Activated T-cell treated with anti-CD3 and anti-CD28 coated beads, Interleukin-2, amount 50 U/mL, for 4 hours (primary cell): Measurements from ENCODE around the gene CPA1. TPM values are rescaled to one million over a fixed set of nuclear protein-coding genes. Genes with fewer than 3 reads are reported as not detected.
A peak's percentile ranks its signal among the peaks of the same experiment; 100 is the strongest.

ENCODE experiments used
- ATAC-seq, 2 donors: fragments of 200-7000 bp; cut with Tn5 transposase; one replicate each; pipeline ENCODE4 v1.10.0; 2021
- DNase-seq: peaks from one replicate; pipeline ENCODE4 v3.0.0-alpha.2; 2020
- H3K27me3 Mint-ChIP-seq: one replicate; pipeline ENCODE4 v1.8.0; 2021; ENCODE audit warnings: low read depth, mixed read lengths
- H3K36me3 Mint-ChIP-seq: one replicate; pipeline ENCODE4 v1.8.0; 2022; ENCODE audit warnings: mixed read lengths; ENCODE audit not compliant: insufficient read depth
- H3K4me1 Mint-ChIP-seq: one replicate; pipeline ENCODE4 v1.8.0; 2021; ENCODE audit warnings: low read depth, mixed read lengths
- H3K4me3 Mint-ChIP-seq: one replicate; pipeline ENCODE4 v1.8.0; 2021; ENCODE audit warnings: mild to moderate bottlenecking, moderate library complexity, mixed read lengths
- H3K9me3 Mint-ChIP-seq: one replicate; pipeline ENCODE4 v1.8.0; 2021; ENCODE audit warnings: mixed read lengths
- total RNA-seq, 3 donors: library from RNA; stranded (reverse); gene quantifications; one replicate each; pipeline ENCODE4 v1.2.1, GENCODE V29; 2021

CPA1 gene
- total RNA-seq, 3 donors from 2014 or later: 4.9 to 11.6 (median 7.4) TPM

- Mint-ChIP-seq H3K4me1 (peaks cover 4% of the 10 kb centered on the region), H3K36me3 (peaks cover 6% of the 10 kb centered on the region), H3K27me3 (no peaks in the 10 kb centered on the region), H3K9me3 (no peaks in the 10 kb centered on the region), H3K4me3 (no peak overlapping the region)
- ATAC-seq: no peak
- DNase-seq: no peak
These were observed 28.9 kb downstream of the CPA1 start for GRCh38 chr7:130409067-130409711.

DNA sequence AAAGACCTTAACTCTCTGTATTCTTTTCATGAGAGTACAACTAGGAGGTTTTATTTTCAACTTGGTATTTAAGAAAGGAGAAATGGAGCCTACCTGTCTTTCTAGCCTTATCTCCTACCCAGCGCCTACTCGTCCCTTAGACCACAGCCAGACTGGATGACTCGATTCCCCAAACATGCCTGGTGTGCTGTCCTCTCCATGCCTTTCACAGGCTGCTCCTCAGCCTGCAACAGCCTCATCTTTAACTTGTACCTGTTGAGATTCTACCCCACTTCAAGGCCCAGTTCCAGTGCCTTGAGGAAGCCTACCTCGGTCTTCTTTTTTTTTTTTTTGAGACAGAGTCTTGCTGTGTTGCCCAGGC lies 29.4 kb downstream of the CPA1 start:
- DNase-seq: no peak
- Mint-ChIP-seq H3K4me1 (peaks cover 7% of the 10 kb centered on the region), H3K36me3 (peaks cover 5% of the 10 kb centered on the region), H3K4me3 (no peak overlapping the region), H3K27me3 (no peaks in the 10 kb centered on the region), H3K9me3 (no peaks in the 10 kb centered on the region)
- ATAC-seq: no peak

GRCh38 chr7:130410868-130411541 lies 30.7 kb downstream of the CPA1 start:
- Mint-ChIP-seq H3K4me1 (peaks cover 18% of the 10 kb centered on the region), H3K27me3 (no peaks in the 10 kb centered on the region), H3K4me3 (no peak overlapping the region)

DNA sequence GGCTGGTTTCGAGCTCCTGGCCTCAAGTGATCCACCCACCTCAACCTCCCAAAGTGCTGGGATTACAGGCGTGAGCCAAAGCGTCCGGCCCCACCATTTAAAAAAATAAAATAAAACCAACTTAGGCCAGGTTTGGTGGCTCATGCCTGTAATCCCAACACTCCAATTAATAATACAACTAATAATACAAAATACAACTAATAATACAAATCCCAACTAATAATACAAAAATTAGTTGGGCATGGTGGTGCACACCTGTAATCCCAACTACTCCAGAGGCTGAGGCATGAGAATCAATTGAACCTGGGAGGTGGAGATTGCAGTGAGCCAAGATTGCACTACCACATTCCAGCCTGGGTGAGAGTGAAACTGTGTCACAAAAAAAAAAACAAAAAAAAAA lies 32.9 kb downstream of the CPA1 start:
- DNase-seq: no peak
- no peaks in the 10 kb centered on the region for H3K27me3 Mint-ChIP-seq
- H3K36me3 Mint-ChIP-seq: peaks cover 5% of the 10 kb centered on the region
- no peak for ATAC-seq
- H3K4me1 Mint-ChIP-seq: peaks cover 40% of the 10 kb centered on the region
- H3K4me3 Mint-ChIP-seq: no peak overlapping the region
- no peaks in the 10 kb centered on the region for H3K9me3 Mint-ChIP-seq

More at GRCh38 chr7:130410868-130411541, 30.7 kb downstream of the CPA1 start:
- DNase-seq (no peak), ATAC-seq (no peak)
- H3K9me3 Mint-ChIP-seq: no peaks in the 10 kb centered on the region
- peaks cover 5% of the 10 kb centered on the region for H3K36me3 Mint-ChIP-seq

DNA sequence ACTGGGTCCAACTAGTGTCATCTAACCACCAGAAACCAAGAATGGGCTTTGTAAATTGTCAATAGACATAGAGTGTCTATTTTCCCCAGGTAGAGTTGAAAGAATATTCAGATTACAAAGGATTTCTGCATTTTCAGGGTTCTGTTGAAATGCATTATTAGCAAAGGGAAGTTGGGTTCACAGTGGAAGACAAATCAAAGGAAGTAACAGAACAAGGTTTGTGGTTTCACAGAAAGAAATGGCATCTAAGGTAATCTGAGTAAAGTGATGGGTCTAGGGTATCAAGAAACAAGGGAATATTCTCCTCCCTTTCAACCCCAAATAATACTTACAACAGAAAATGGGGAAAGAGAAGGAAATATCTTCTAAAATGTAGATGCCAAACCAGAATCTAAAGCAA lies 34.7 kb downstream of the CPA1 start:
- H3K4me1 Mint-ChIP-seq: peaks cover 50% of the 10 kb centered on the region
- no peaks in the 10 kb centered on the region for H3K27me3 Mint-ChIP-seq
- peaks cover 5% of the 10 kb centered on the region for H3K36me3 Mint-ChIP-seq
- H3K4me3 Mint-ChIP-seq: no peak overlapping the region
- DNase-seq (no peak), ATAC-seq (no peak)
- H3K9me3 Mint-ChIP-seq: no peaks in the 10 kb centered on the region

GRCh38 chr7:130417213-130417612 lies 36.9 kb downstream of the CPA1 start:
- no peak for DNase-seq
- peaks cover 4% of the 10 kb centered on the region for H3K36me3 Mint-ChIP-seq
- peaks cover 59% of the 10 kb centered on the region for H3K4me1 Mint-ChIP-seq

DNA sequence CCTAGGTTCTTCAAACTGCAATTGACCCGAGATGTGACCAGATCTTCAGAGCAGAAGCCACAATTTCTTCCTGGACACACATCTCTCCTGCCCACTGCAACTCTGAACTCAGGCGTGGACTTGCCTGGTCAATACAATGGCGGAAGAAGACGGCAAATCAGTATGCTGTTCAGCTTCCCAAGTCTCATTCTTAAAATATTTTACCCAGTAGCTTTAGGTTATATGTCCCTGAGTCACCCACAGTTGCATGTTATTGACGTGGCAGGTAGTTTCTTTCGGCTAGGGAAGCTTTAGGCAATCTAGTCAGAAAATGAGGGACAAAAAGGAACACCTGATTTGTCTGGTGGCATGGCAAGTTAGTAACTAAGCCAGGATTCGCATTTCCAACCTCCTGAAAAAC lies 38.0 kb downstream of the CPA1 start:
- no peak for DNase-seq
- Mint-ChIP-seq H3K4me3 (no peak overlapping the region), H3K36me3 (peaks cover 4% of the 10 kb centered on the region), H3K4me1 (peaks cover 64% of the 10 kb centered on the region), H3K27me3 (no peaks in the 10 kb centered on the region), H3K9me3 (no peaks in the 10 kb centered on the region)
- no peak for ATAC-seq

More at GRCh38 chr7:130417213-130417612, 36.9 kb downstream of the CPA1 start:
- H3K4me3 Mint-ChIP-seq: peak overlapping the region; percentile 57
- no peaks in the 10 kb centered on the region for H3K27me3 Mint-ChIP-seq
- peak; percentile 58 to 62 for ATAC-seq
- no peaks in the 10 kb centered on the region for H3K9me3 Mint-ChIP-seq

- ATAC-seq (peak; percentile 53 to 58), DNase-seq (no peak)
- H3K27me3 Mint-ChIP-seq: no peaks in the 10 kb centered on the region
- H3K4me3 Mint-ChIP-seq: no peak overlapping the region
- H3K9me3 Mint-ChIP-seq: no peaks in the 10 kb centered on the region
- peaks cover 57% of the 10 kb centered on the region for H3K4me1 Mint-ChIP-seq
- H3K36me3 Mint-ChIP-seq: peaks cover 4% of the 10 kb centered on the region
These were observed 39.4 kb downstream of the CPA1 start for GRCh38 chr7:130419658-130420057.

DNA sequence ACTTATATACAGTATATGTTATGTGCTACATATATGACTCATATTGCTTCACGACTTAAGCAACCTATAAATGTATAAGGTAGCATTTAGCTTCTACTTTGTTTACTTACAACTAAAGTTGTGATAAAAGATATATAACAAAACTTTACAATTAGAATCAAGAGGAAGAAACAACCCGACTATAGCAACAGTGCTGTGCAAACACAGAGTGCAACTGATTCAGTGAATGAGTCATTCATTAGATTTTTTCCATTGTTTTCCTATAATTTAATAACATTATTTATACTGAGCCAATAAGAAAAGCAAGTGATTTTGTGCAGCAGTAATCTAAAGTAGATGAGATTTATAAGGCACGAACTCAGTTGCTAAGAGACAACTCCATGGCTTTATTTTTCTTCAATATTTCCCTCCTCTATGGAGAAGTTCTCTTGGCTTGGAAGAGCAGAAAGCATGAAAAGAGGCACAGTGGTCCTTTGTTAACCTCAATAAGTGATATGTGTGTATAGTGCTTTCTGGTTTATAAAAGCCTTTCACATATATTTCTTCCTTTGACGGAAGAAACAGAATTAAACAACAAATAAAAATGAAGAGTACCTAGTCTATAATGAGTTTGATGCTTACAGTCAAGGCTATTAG lies 40.8 kb downstream of the CPA1 start:
- Mint-ChIP-seq H3K4me3 (no peak overlapping the region), H3K27me3 (no peaks in the 10 kb centered on the region), H3K36me3 (peaks cover 4% of the 10 kb centered on the region), H3K4me1 (peaks cover 56% of the 10 kb centered on the region), H3K9me3 (no peaks in the 10 kb centered on the region)
- DNase-seq (no peak), ATAC-seq (no peak)

- H3K4me3 Mint-ChIP-seq: no peak overlapping the region
- H3K27me3 Mint-ChIP-seq: no peaks in the 10 kb centered on the region
- no peaks in the 10 kb centered on the region for H3K9me3 Mint-ChIP-seq
- peaks cover 7% of the 10 kb centered on the region for H3K36me3 Mint-ChIP-seq
- ATAC-seq (peak; percentile 62 to 65), DNase-seq (no peak)
- peaks cover 55% of the 10 kb centered on the region for H3K4me1 Mint-ChIP-seq
These were observed 41.4 kb downstream of the CPA1 start for GRCh38 chr7:130421684-130422083.

GRCh38 chr7:130423501-130424037 lies 43.3 kb downstream of the CPA1 start:
- Mint-ChIP-seq H3K4me3 (no peak overlapping the region), H3K36me3 (peaks cover 9% of the 10 kb centered on the region), H3K4me1 (peaks cover 41% of the 10 kb centered on the region), H3K9me3 (no peaks in the 10 kb centered on the region), H3K27me3 (no peaks in the 10 kb centered on the region)
- ATAC-seq (no peak), DNase-seq (no peak)

DNA sequence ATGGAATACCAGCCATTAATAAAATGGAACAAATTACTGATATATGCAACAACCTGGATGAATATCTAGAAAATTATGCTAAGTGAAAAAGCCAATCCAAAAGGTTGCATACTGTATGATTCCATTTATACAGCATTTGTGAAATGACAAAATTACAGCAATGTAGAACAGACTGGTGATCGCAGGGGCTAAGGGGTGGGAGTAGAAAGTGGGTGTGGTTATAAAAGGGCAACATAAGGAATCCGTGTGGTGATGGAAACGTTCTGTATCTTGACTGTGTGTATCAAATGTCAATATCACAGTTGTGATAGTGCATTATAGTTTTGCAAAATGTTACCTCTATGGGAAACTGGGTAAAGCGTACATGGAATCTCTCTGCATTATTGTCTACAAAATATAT lies 45.5 kb downstream of the CPA1 start:
- DNase-seq: no peak
- Mint-ChIP-seq H3K27me3 (no peaks in the 10 kb centered on the region), H3K4me3 (no peak overlapping the region), H3K36me3 (peaks cover 11% of the 10 kb centered on the region), H3K9me3 (no peaks in the 10 kb centered on the region), H3K4me1 (peaks cover 34% of the 10 kb centered on the region)
- ATAC-seq: no peak

DNA sequence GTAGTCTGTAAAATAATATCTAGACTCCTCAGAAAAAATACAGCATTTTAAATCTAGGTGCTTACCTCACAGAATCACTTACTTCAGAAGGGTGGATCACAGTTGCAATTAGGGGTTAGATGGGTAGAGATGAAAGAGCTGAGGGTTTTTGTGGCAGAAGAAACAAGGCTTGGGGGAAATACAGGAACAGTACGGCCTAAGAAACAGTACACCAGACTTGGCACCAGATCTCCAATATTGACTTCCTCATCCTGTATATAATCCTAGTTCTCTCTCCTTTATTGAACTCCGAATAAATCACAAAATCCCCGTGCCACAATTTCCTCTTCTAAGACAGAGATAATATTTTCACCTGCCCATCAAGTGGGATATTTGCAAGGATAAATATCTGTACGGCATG lies 46.3 kb downstream of the CPA1 start:
- no peak for DNase-seq
- Mint-ChIP-seq H3K27me3 (no peaks in the 10 kb centered on the region), H3K4me1 (peaks cover 30% of the 10 kb centered on the region), H3K9me3 (no peaks in the 10 kb centered on the region), H3K4me3 (no peak overlapping the region), H3K36me3 (peaks cover 7% of the 10 kb centered on the region)
- ATAC-seq: no peak

DNA sequence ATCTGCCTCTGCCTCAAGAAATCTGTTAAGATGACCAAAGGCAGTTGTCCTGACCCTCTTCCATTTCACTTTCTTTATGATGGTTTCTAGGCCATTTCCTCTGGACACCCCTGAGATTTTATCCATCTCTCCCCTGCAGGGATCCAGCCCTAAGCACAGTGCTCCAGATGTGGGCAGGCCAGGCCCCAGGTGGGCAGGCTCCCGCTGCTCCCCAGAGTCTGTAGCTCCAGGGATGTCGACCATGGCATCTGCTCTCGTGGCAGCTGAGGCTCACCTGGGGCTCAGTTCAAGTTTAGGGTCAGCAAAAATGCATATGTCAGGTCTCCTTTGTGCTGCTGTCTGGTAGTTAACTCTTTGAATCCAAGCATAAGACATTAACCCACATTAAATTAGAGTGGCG lies 48.7 kb downstream of the CPA1 start:
- H3K4me3 Mint-ChIP-seq: no peak overlapping the region
- H3K4me1 Mint-ChIP-seq: peaks cover 21% of the 10 kb centered on the region
- H3K27me3 Mint-ChIP-seq: no peaks in the 10 kb centered on the region
- DNase-seq (no peak), ATAC-seq (no peak)
- no peaks in the 10 kb centered on the region for H3K9me3 Mint-ChIP-seq
- H3K36me3 Mint-ChIP-seq: peaks cover 7% of the 10 kb centered on the region

GRCh38 chr7:130430115-130430514 lies 49.8 kb downstream of the CPA1 start:
- ATAC-seq: no peak
- Mint-ChIP-seq H3K27me3 (no peaks in the 10 kb centered on the region), H3K4me1 (peaks cover 24% of the 10 kb centered on the region), H3K4me3 (no peak overlapping the region), H3K9me3 (no peaks in the 10 kb centered on the region), H3K36me3 (peaks cover 7% of the 10 kb centered on the region)
- DNase-seq: no peak
